Measurements from ENCODE around the gene STYXL2. TPM values are rescaled to one million over a fixed set of nuclear protein-coding genes. Genes with fewer than 3 reads are reported as not detected.
A peak's percentile ranks its signal among the peaks of the same experiment; 100 is the strongest.

The STYXL2 gene
- polyA plus RNA-seq (ENCODE audit: insufficient read length in 4 of 4): under 1 TPM; 0.35 to 0.65 (median 0.40) TPM

DNA sequence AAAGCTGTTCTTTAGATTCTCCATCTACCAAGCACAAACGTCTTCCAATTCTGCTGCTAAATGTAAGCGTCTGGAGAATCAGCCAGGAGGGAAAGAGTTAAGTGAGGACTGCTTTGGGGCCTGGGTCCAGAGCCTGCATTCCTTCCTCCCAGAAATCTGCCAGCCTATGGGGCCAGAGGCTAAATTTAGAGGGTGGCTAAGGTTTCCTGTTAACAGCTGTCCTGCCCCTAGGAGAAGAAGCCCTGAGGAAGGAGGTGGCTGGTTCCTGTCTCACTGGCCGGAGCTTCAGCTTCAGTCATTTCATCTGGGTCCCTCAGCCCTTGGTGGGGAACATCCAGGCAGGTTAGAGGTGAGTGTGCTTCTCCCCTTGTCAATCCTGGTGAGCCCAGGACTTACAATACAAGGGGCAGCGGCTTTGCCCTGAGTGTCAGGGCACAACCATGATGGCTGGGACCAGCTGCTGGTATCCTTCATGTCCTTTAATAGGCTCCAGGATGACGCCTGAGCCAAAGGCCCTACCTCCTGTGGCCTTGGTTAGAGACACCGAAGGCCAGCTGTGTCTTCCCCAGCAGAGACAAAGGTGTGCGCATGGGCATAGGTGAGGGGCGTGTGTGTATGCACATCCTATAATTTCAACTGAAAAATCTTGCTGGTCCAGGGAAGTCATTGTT is at the start of gene STYXL2:
STYXL2 (plus strand) TSS at position 230 of the 671 bp plus-strand sequence. CDS start 775 bp downstream, outside the sequence.
- no peak for DNase-seq (ENCODE audit: low read depth in 4 of 4, low spot score in 2 of 4)

DNA sequence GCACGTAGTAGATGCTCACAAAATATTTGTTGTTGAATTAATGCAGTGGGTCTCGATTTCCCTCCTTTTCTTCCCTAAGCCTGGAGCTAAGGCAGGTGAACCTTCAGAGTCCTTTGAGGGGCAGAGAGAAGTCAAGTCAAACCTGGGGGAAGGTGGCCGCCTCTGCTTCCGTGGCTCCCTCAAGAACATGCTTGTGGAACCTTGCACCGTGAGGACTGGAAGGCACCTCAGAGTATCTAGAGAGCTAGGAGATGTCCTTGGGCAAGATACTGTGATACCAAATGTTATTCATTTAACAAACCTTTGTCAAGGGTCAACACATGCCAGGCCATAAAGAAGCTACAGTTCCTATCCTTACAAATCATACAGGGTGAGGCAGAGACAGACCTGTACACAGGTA is 42.0 kb upstream of the STYXL2 start:
- no peak for DNase-seq (ENCODE audit: low read depth in 4 of 4, low spot score in 2 of 4)

DNA sequence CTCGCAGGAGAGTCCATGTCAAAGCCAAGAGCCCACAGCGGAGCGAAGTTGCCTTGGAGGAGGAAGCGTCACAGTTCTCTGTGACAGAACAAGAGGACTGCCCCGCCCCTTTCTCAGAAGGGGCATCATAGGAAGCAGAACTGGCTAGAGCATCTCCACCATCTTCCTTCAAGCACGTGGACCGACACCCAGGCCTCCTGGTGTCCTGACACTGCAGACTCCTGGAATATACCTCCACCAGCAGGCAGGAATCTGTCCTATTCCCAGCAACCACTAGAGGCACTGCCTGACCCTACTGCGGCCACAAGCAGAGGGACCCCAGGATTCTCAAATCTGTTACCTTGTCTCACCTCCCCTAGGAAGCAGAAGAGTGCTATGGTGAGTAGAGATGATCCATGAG is 41.5 kb upstream of the STYXL2 start:
- DNase-seq (ENCODE audit: low read depth in 4 of 4, low spot score in 2 of 4): no peak

DNA sequence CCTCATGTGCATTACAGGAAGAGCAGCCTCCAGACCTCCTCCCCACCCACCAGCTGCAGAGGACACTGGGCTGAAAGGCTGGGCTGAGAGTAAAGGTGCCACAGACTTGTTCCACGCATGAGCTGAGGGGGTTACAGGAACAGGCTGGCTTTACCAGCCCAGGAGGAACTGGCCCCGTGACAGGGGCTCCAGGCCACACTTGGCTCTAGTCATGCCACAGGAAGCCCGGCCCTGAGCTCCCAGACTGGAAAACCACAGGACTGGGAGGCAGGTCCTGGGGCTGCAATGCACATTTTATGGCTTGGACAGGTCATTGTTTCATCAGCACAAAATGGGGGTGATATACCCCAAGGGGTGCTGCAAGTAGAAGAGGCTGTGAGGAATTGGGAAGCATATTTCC is 39.3 kb upstream of the STYXL2 start:
- no peak for DNase-seq (ENCODE audit: low read depth in 4 of 4, low spot score in 2 of 4)

DNA sequence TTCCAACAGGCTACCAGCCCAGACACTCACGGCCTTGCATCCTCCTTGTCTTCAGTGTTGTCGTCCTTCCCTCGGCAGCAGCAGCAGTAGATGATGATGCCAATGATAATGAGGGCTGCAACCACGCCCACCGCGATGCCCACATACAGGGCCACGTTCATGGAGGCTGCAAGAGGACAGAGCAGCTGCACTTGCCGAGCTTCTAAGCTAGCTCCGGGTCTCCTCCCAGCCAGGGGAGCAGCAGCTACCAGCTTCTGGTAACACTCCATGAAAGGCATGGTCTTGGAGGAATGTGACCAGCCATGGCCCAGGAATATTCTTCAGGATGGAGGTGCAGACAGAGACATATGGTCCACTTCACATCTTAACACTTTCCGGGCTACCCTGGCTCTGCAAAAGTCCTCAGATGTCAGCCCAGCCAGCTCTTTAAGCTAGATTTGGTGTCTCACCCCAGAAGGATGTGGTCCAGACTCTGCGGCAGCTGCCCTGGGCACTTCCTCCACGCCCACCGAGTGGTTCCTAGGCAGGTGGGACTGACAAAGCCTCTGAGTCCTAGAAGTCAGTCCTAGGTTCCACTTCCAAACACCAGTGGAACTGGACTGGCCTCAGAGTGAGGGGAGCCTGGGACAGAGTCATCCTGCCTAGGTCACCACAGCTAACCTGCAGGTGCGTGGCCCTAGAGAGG is 38.8 kb upstream of the STYXL2 start:
- no peak for DNase-seq (ENCODE audit: low read depth in 4 of 4, low spot score in 2 of 4)

DNA sequence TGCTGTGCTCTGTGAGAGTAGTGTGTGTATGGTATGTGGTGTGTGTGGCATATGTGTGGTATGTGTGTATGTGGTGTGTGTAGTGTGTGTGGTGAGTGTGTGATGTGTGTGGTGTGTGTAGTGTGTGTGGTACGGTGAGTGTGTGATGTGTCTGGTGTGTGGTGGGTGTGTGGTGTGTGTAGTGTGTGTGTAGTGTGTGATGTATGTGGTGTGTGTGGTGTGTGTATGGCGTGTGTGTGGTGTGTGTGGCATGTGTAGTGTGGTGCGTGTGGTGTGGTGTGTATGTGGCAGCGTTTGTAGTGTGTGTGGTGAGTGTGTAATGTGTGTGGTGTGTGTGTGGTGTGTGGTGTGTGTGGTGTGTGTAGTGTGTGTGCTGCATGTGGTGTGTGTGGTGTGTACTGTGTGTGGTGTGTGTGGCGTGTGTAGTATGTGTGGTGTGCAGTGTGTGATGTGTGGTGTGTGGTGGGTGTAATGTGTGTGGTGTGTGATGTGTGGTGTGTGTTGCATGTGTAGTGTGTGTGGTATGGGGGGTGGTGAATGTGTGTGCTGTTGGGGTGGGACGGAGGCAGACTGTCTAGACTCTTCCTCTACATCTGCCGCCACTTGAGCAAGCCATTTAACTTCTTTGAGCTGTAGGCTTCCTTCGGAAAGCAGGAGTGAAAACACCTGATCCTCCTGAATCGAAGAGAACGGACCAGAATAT is 37.2 kb upstream of the STYXL2 start:
- no peak for DNase-seq (ENCODE audit: low read depth in 4 of 4, low spot score in 2 of 4)

DNA sequence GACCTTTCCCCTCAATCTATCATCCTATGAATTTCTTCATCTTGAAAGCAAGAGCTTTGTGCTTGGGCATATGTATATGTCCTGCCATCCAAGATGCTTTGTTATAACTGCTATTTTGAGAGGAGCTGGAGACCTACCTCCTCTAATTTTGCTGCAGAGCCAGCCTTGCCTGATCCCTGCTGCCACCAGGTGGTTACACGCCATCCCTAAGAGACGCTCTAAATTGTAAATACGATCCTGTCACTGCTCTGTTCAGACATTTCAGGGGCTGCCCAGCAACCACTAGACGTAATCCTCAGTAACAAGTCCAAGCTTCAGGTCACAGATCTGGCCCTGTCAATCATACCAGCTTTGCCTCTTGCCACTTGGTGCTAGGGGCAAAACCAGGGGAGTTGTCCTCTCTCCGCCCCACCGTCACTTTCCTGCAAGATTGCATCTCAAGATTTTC is 36.6 kb upstream of the STYXL2 start:
- peak in 2 of 4 donors; percentile 55 to 62 for DNase-seq (ENCODE audit: low read depth in 4 of 4, low spot score in 2 of 4)

DNA sequence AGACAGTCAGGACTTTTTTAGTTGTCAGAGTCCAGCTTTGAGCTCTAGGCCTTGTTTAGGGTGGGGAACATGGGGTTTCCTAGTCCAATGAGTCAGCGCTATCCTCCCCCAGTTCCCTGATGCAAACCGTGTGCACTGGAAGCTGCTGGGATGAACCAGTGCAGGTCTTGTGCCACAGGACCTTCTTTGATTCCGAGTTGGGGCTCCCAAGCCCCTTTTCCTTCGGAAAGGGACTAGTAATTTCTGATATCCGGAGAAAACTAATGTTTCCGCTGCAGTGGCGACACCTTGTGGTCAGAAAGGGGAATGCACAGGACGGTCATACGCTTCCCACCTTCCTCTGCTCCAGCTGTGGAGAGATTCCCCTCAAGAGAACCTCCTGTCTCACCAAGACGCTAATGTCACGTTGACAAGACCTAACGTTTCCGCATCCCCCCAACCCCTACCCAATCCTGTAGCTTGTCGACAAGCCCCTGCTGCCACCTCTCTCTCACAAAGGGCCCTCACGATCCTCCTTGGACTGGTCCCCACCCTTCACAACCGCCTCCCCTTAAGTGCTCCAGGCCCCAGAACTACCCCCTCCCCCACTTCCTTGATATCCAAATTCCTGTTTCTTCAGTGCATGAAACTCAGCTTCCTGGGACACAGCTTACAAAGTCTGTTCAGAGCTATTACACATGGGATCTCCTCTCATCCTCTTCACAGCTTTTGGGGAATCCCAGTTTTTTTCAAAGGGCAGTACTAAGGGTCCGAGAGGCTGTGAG is 34.6 kb upstream of the STYXL2 start:
- peak in 1 of 4 donors; percentile 55 for DNase-seq (ENCODE audit: low read depth in 4 of 4, low spot score in 2 of 4)

DNA sequence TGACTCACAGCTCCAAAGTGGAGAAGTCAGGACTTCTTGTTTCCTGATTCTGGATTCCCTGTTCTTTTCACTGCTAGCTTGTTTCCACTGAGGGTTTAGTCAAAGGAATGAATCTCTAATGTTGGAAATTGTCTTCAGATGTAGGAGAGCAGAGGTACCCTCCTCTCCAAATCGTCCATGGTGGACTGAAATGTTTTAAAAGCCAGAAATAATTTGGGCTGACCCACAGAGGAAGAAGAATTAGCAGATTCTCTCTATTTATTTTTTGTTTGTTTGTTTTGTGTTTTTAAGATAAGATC is 34.1 kb upstream of the STYXL2 start:
- no peak for DNase-seq (ENCODE audit: low read depth in 4 of 4, low spot score in 2 of 4)

DNA sequence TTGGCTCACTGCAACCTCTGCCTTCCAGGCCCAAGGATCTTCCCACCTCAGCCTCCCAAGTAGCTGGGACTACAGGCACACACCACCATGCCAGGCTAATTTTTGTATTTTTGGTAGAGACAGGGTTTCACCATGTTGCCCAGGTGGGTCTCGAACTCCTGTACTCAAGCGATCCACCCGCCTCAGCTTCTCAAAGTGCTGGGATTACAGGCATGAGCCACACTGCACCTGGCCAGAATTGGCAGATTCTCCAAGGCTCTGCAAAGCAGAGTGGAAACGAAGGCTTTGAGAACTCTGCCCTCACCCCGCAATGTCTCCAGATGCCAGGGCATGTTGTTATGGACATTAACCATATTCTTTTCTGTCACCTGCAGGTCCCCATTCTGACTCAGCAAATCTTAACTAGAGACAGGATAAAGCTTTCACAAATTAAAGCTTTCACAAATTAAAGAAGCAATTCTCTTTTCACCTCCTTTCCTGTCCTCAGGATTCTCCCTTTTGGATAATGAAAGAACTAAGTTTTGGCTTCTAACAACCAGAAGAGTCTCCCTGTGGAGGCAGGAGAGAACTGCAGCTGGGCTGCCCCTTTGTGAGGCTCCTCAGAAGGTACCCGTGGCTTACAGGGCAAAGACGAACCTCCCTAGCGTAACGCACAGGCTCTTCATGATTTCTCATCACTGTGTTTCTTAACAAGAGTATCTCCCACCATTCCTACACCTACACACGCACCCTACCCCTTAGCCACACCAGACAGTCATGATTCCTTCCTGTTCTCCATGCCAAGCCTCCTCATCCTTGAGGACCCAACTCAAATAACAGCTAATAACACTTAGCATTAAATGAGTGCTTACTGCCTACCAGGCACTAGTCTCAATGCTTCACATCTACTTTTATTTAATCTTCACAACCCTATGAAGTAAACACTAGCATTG is 33.5 kb upstream of the STYXL2 start:
- no peak for DNase-seq (ENCODE audit: low read depth in 4 of 4, low spot score in 2 of 4)

DNA sequence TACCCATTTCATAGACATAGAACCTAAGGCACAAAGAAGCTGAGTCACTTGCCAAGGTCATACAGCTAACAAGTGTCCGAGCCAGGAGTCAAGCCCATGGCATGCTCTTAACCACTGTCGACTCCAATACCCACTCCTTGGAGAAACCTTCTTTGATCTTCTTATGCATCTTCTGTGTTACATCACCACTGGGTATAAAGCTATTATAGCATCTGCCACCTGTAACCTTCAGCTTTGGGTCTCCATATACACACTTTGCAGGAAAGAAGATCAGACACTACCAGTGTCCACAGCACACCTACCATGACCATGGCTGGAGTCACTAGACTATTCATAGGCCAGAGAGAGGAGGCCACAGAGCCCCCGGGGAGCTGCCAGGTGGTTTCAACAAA is 32.8 kb upstream of the STYXL2 start:
- DNase-seq (ENCODE audit: low read depth in 4 of 4, low spot score in 2 of 4): no peak

DNA sequence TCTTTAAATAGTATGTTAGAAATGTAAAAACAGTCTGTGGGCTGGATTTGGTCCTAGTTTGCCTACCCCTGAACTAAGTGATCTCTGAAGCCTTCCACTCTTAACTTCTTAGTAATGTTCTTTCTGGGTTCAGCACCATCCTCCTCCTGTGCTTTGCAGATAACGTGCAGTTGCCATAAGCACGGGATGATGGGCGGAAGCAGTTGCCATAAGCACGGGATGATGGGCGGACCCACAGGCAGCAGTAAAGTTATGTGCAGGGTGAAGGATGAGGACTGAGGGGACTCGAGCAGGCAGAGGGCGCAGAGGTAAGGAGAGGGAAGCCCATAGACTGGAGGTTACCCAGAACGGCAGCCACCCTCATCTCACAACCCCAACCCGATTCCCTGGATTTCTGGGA is 29.3 kb upstream of the STYXL2 start:
- DNase-seq (ENCODE audit: low read depth in 4 of 4, low spot score in 2 of 4): no peak

DNA sequence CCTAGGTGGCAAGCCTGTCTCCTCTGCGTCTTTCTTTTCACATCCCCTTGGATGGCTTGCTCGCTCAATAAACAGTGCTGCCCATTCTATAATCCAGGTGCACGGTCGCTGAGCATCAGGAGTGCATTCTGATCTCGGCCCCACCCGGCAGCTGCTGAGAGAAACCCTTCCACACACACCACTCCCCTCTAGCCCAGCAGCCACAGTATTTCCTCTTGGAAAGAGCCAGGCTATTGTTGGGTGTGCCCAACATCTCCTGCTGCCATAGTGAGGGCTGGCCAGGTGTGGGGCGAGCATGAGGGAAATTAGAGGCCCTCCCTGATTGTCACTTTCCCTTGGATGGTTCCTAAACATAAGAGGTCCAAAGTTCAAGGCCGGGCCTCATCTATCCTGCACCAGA is 28.4 kb upstream of the STYXL2 start:
- DNase-seq (ENCODE audit: low read depth in 4 of 4, low spot score in 2 of 4): no peak

DNA sequence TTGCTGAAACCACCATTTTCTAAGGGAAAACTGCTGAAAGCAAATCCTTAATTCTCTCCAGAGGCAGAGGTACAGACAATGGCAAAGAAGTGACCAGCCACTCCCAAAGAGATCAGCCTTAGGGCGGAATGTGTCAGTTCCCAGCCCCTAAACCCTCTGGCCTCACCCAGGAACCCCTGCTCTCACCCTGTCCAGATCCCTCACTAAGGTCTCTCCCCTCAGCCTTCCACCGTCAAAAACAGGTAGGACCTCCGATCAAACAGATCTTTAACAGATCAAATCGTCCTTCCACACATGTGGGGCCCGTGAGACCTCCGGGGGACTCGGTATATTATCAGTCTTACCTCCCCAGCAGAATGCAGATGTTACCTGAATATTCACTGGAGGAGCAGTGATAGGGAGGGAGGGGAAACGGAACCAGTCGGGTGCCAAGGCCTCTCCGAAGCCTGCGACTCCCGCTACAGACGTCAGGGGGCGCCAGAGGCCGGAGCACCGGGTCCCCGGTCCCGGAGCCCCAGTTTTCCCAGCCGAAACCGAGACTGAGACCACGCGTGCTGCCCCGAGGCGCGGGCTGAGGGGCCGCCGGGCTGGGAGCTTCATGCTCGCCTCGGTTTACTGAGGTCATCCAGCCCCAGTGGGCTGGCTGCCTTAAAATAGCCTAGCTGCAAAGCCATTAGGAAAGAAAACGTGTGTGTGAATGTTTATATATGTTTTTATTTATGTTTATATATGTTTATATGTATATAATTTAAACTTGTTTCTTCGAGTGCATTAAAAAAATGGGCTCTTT is 27.3 kb upstream of the STYXL2 start:
- peak in 2 of 4 donors; percentile 53 to 54 for DNase-seq (ENCODE audit: low read depth in 4 of 4, low spot score in 2 of 4)

DNA sequence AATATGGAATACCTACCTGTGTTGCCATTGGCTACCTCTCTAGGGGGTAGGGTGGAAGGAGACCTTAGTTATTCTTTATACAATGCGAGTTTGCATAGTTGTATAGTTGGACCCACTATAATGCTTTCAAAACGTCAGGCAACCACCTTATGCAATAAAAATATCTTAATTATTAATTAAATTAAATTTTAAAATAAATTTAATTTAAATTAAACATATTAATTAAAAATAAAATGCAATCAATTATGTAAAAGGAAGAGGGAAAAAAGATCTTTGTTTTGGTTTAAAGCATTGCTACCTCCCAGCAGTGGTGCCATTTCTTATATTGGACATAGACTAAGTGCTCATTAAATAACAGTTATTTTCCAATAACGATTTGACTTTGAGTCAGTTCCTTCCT is 26.0 kb upstream of the STYXL2 start:
- no peak for DNase-seq (ENCODE audit: low read depth in 4 of 4, low spot score in 2 of 4)

DNA sequence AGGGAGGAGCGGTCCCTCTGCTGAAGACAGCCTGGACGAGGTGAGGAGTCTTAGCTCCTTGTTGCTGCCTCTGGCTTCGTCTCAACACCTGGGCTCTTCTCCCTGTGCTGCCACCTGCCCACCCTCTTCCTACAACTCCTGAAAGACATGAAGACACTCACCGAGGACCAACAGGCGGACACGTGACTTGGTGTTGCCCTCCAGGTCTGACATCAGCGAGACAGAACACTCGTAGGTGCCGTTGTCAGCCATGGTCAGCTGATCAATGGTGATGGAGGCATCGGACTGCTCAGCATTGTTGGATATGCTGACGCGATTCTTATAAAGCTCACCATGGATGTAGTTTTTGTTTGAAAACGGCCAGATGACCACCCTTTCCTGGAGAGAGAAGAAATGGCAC is 25.1 kb upstream of the STYXL2 start:
- DNase-seq (ENCODE audit: low read depth in 4 of 4, low spot score in 2 of 4): no peak

DNA sequence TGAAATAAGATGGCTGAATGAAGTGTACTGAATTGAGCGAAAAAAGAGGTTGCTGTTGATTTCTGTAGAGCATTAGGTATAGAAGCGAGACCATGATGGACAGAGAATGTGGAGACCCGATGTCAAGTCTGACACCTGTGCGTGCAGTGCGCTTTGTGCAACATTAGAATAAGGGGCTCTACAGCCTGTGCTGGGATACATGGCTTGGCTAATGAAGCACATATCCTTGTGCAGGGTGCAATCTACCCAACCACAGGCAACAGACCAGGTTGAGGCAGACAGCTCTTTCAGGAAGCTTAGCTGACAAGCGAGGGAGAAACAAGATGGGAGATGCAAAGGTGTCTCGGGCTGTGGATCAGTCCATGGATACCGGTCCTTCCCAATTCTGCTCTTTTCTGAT is 22.6 kb upstream of the STYXL2 start:
- DNase-seq (ENCODE audit: low read depth in 4 of 4, low spot score in 2 of 4): no peak

DNA sequence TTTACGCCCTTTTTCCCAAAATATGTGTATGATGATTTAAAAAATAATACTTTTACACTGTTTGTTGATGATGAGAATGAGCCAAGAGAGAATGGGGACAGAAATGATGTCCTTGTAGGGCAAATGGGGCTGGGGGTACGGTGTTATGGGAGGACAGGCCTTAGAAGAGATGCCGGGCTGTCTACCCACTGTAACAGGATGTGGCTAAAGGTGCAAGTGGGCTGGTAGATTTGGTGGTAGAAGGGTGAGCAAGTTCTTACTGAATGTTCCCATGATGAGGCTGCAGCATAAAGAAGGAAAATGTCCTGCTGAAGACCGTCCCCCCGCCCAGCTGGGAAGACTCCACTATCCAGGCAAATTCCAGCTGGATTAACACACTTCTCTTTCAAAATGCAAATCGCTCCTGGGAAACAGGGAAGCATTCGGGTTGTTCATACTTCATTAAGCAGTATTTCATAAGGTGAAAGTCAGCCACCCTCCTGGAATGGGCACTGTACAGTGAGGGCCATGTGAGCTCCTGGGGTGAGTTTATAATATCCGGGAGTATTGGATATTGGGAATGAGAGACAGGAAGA is 17.7 kb upstream of the STYXL2 start:
- DNase-seq (ENCODE audit: low read depth in 4 of 4, low spot score in 2 of 4): no peak

Data from left renal cortex interstitium (tissue), 4 donors.